Lung (tissue), 12 donors: ENCODE measurements around the gene HMGB4. TPM values are rescaled to one million over a fixed set of nuclear protein-coding genes. Genes with fewer than 3 reads are reported as not detected.

ENCODE experiments used
- ATAC-seq: fragments of 200-7000 bp; cut with Tn5 transposase; one replicate; pipeline ENCODE4 v1.9.1; 2020; ENCODE audit warnings: moderate number of reproducible peaks; ENCODE audit not compliant: insufficient read depth, low FRiP score
- DNase-seq, 3 donors: peaks; one replicate each; pipeline ENCODE4 v3.0.0-alpha.2; 2013 to 2017
- H3K27ac ChIP-seq, 2 donors: one replicate each; pipeline ENCODE4 v1.5.1; 2013; ENCODE audit warnings: mild to moderate bottlenecking in 2 of 2, moderate library complexity in 2 of 2, control low read depth in 1 of 2, inconsistent platforms in 1 of 2, low read depth in 1 of 2, low read length in 1 of 2
- H3K27me3 ChIP-seq, 3 donors: one replicate each; pipeline ENCODE4 v1.5.1; 2013; ENCODE audit warnings: low read length in 2 of 3; ENCODE audit not compliant: control insufficient read depth in 3 of 3, insufficient read depth in 3 of 3
- H3K36me3 ChIP-seq, 4 donors: one replicate each; pipeline ENCODE4 v1.5.1; 2013; ENCODE audit warnings: low read length in 4 of 4, mild to moderate bottlenecking in 1 of 4, moderate library complexity in 1 of 4; ENCODE audit not compliant: control insufficient read depth in 4 of 4, insufficient read depth in 4 of 4
- H3K4me1 ChIP-seq, 5 donors: one replicate each; pipeline ENCODE4 v1.5.1; 2013; ENCODE audit warnings: low read length in 5 of 5, mild to moderate bottlenecking in 2 of 5, moderate library complexity in 1 of 5; ENCODE audit not compliant: control insufficient read depth in 5 of 5, insufficient read depth in 5 of 5
- H3K4me3 ChIP-seq: one replicate; pipeline ENCODE4 v1.5.1; 2013; ENCODE audit warnings: mild to moderate bottlenecking, control low read depth, moderate library complexity
- H3K9ac ChIP-seq, 2 donors: one replicate each; pipeline ENCODE4 v1.5.1; 2013; ENCODE audit warnings: low read length in 2 of 2, control low read depth in 1 of 2; ENCODE audit not compliant: insufficient read depth in 1 of 2
- H3K9me3 ChIP-seq, 4 donors: one replicate each; pipeline ENCODE4 v1.5.1; 2013; ENCODE audit warnings: low read length in 3 of 4, mild to moderate bottlenecking in 1 of 4, moderate library complexity in 1 of 4; ENCODE audit not compliant: control insufficient read depth in 4 of 4, insufficient read depth in 3 of 4
- WGBS, 2 donors: extraction: QIAGEN DNeasy Blood & Tissue Kit; methylation state at CpG; one replicate each; pipeline ENCODE4 v1.1.7; 2013; 5-methylcytosine and 5-hydroxymethylcytosine counted together
- polyA plus RNA-seq, 2 donors: library from polyadenylated mRNA; stranded (reverse); fragments of 200-250 nt; gene quantifications; one replicate each; pipeline ENCODE4 v1.2.1, GENCODE V29; 2013
- total RNA-seq, 2 donors: library from RNA; depleted of rRNA in 1 of 2; stranded (reverse); fragments of >200 nt in 1 of 2; gene quantifications; one replicate each; pipeline ENCODE4 v1.2.1, GENCODE V29; 2014 to 2021
- TF ChIP-seq, protein P1 (sequence below): IDR thresholded peaks from 2 replicates; pipeline ENCODE4 v1.5.1; 2012; ENCODE audit warnings: mild to moderate bottlenecking; ENCODE audit errors: control extremely low read depth, extremely low read depth
- donor health status: control.
- donor health status: control.
- donor health status: Bipolar disorder and iron deficiency.
- donor health status: healthy.
- donor health status: DM: yes; HTN: yes; CAD: no.

Gene HMGB4
- total and polyA plus RNA-seq, 4 donors = not detected

DNA sequence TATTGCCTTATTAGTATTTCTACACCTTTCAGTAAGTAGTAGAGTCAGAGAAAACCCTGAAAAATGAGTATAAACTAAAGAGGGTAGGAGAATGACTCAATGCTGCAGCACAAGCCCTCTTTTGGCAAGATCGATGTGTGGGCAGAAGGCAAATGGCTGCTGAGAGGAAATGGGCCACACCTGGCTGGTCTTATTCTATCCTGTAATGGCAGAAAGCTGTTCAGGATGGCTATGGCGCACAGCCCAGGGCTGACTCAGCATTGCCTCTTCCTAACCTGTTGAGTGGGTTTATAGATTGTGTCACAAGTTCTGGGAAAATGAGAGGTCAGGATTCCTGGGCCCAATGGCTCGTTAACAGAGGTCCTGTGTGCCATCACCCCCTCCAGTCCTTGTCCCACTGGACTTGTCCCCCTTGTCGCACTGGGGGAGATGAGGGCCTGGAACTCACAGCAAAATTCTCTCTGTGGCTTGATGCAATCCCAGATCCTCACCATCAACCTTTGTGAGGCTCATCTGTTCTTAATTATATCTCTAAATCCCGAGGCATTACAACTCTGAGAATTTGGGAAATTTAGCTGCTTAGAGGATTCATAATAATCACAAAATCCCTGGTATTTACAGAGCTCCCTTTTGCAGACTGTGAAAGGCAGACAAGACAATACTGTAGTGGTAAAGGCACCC is 13.2 kb downstream of the HMGB4 start:
- Histone ChIP-seq H3K9ac (no peak overlapping the region), H3K9me3 (peaks cover 0 to 2% (median 0%) of the 10 kb centered on the region in 4 donors), H3K4me1 (no peaks in the 10 kb centered on the region), H3K27ac (no peak overlapping the region), H3K4me3 (no peak overlapping the region), H3K27me3 (peaks cover 0 to 3% (median 0%) of the 10 kb centered on the region in 3 donors), H3K36me3 (no peaks in the 10 kb centered on the region)
- TF ChIP-seq, protein P1, sequence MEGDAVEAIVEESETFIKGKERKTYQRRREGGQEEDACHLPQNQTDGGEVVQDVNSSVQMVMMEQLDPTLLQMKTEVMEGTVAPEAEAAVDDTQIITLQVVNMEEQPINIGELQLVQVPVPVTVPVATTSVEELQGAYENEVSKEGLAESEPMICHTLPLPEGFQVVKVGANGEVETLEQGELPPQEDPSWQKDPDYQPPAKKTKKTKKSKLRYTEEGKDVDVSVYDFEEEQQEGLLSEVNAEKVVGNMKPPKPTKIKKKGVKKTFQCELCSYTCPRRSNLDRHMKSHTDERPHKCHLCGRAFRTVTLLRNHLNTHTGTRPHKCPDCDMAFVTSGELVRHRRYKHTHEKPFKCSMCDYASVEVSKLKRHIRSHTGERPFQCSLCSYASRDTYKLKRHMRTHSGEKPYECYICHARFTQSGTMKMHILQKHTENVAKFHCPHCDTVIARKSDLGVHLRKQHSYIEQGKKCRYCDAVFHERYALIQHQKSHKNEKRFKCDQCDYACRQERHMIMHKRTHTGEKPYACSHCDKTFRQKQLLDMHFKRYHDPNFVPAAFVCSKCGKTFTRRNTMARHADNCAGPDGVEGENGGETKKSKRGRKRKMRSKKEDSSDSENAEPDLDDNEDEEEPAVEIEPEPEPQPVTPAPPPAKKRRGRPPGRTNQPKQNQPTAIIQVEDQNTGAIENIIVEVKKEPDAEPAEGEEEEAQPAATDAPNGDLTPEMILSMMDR = no peak
- DNase-seq = no peak
- ATAC-seq = peak; percentile 27
- WGBS, 2 donors = 70 to 83% methylated on average over 5 of the region's 5 CpGs

DNA sequence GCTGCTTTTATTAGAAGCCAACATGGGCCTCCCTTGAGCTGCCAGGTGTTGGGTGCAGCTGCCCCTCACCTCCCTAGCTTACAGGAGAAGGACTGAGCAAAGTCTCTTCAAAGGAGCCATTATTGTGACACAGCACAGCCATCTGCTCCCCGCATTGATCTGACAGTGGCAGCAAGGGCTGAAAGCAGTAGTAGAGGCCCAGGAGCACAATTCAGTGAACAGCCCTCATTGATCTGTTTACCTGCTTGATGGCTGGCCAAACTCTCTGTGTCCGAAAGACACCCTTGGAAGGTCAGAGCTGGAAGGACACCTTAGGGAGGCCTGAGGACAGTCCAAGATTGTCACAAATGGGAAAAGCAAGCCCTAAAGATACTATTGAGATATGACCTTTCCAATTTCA is 14.5 kb downstream of the HMGB4 start:
- WGBS, 2 donors = 88 to 90% methylated on average over 2 of the region's 2 CpGs
- TF ChIP-seq, protein P1 = no peak
- Histone ChIP-seq H3K4me3 (no peak overlapping the region), H3K4me1 (no peaks in the 10 kb centered on the region), H3K27ac (no peak overlapping the region), H3K9me3 (peaks cover 0 to 2% (median 0%) of the 10 kb centered on the region in 4 donors), H3K36me3 (no peaks in the 10 kb centered on the region), H3K27me3 (peaks cover 0 to 3% (median 0%) of the 10 kb centered on the region in 3 donors), H3K9ac (no peak overlapping the region)
- no peak for DNase-seq
- no peak for ATAC-seq

DNA sequence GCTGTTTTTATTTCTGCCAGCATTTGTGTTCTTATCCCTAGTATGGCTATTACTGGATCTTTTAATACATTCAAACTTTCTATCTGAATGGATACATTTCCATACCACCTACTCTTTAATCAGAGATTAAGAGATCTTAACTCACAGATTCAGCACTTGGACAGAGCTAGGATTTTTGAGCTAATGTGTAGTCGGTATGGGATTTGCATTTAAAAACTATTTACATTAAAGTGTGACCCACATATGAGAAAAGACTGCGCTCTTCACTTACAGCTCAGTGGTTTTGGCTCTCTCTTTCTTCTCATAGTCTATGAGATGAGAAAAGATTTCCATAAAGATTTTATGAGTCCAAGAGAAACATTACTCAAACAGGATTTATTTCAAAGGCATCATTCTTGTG is 16.4 kb downstream of the HMGB4 start:
- ATAC-seq (no peak), DNase-seq (peak in 1 of 3 donors; percentile 15)
- Histone ChIP-seq H3K27me3 (no peaks in the 10 kb centered on the region), H3K4me1 (no peaks in the 10 kb centered on the region), H3K9ac (no peak overlapping the region), H3K36me3 (no peaks in the 10 kb centered on the region), H3K9me3 (peaks cover 0 to 2% (median 0%) of the 10 kb centered on the region in 4 donors), H3K27ac (no peak overlapping the region), H3K4me3 (no peak overlapping the region)
- TF ChIP-seq, protein P1 = no peak
- 56 to 63% methylated on average over 2 of the region's 2 CpGs for WGBS, 2 donors

DNA sequence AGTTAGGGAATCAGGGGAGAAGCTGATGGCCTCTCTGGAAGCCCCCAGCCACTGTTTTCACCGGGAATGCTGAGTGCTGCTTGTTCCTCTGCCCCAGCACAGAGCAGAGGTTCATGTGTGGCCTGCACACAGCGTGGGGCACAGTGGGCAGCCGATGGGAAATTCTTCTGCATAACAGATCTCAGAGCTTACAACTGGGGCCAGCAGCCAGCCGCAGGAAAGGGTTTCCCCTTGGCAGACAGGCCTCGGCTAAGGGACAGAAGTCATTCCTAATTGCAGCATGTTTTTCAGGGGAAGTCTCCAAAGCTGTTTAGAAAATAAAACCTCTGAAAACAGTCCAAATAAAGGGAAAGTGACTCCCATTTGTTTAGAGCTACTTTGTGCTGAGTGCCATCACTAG is 22.6 kb downstream of the HMGB4 start:
- TF ChIP-seq, protein P1 = no peak
- WGBS, 2 donors = 24 to 27% methylated on average over 5 of the region's 5 CpGs
- no peak overlapping the region for H3K9ac ChIP-seq

More for the DNA sequence above, 22.6 kb downstream of the HMGB4 start:
- peaks cover 0 to 2% (median 0%) of the 10 kb centered on the region in 3 donors for H3K27me3 ChIP-seq
- H3K4me1 ChIP-seq = peaks cover 0 to 5% (median 0%) of the 10 kb centered on the region in 5 donors
- no peaks in the 10 kb centered on the region for H3K36me3 ChIP-seq
- ATAC-seq = no peak
- DNase-seq = peak in 2 of 3 donors; percentile 30 to 45
- no peak overlapping the region for H3K4me3 ChIP-seq
- H3K9me3 ChIP-seq = no peaks in the 10 kb centered on the region
- H3K27ac ChIP-seq = no peak overlapping the region
